SK-N-SH treated with all-trans-retinoic acid at 6 μM for 48 hours (cell line): Measurements from ENCODE around the gene PRKAB1.

Experiments
- BACH2 ChIP-seq: fragments of 250-450 bp; sonication (Bioruptor Pico); IDR thresholded peaks from 2 replicates; pipeline ENCODE4 v1.9.0; 2021; ENCODE audit warnings: mild to moderate bottlenecking, borderline replicate concordance
- GLIS3 ChIP-seq: fragments of 250-450 bp; sonication (Bioruptor Pico); IDR thresholded peaks from 2 replicates; pipeline ENCODE4 v1.5.0; 2020; ENCODE audit warnings: mild to moderate bottlenecking, moderate library complexity
- ISL1 ChIP-seq: fragments of 250-450 bp; sonication (Bioruptor Pico); IDR thresholded peaks from 2 replicates; pipeline ENCODE4 v2.1.2; 2022; ENCODE audit warnings: mild to moderate bottlenecking, moderate library complexity
- TCF4 ChIP-seq: fragments of 250-450 bp; sonication (Bioruptor Pico); IDR thresholded peaks from 2 replicates; pipeline ENCODE4 v1.8.0; 2021; ENCODE audit warnings: mild to moderate bottlenecking, moderate library complexity, borderline replicate concordance
- TOX ChIP-seq: fragments of 250-450 bp; sonication (Bioruptor Pico); IDR thresholded peaks from 2 replicates; pipeline ENCODE4 v1.8.0; 2021; ENCODE audit warnings: mild to moderate bottlenecking, moderate library complexity, borderline replicate concordance
- ZFP30 ChIP-seq: fragments of 450-650 bp; formaldehyde crosslinking; IDR thresholded peaks from 2 replicates; pipeline ENCODE4 v1.5.0; 2022; ENCODE audit warnings: mild to moderate bottlenecking, moderate library complexity
- ZNF70 ChIP-seq: fragments of 450-650 bp; formaldehyde crosslinking; IDR thresholded peaks from 2 replicates; pipeline ENCODE4 v1.5.0; 2020; ENCODE audit warnings: mild to moderate bottlenecking, moderate library complexity
- ZNF8 ChIP-seq: fragments of 450-650 bp; formaldehyde crosslinking; IDR thresholded peaks from 2 replicates; pipeline ENCODE4 v1.5.0; 2020; ENCODE audit warnings: mild to moderate bottlenecking, moderate library complexity
- TF ChIP-seq, protein P1 (sequence below): fragments of 250-450 bp; sonication (Bioruptor Pico); IDR thresholded peaks from 2 replicates; pipeline ENCODE4 v1.5.1; 2020; ENCODE audit warnings: low read depth, mild to moderate bottlenecking, moderate library complexity
- TF ChIP-seq, protein P2 (sequence below): fragments of 250-450 bp; sonication (Bioruptor Pico); IDR thresholded peaks from 2 replicates; pipeline ENCODE4 v1.8.0; 2020; ENCODE audit warnings: mild to moderate bottlenecking, moderate library complexity, borderline replicate concordance
- TF ChIP-seq, protein P3 (sequence below): fragments of 250-450 bp; sonication (Bioruptor Pico); IDR thresholded peaks from 2 replicates; pipeline ENCODE4 v1.5.1; 2021; ENCODE audit warnings: mild to moderate bottlenecking, moderate library complexity
- TF ChIP-seq, protein P4 (sequence below): fragments of 250-450 bp; sonication (Bioruptor Pico); IDR thresholded peaks from 2 replicates; pipeline ENCODE4 v1.8.0; 2021; ENCODE audit warnings: low read depth, mild to moderate bottlenecking, moderate library complexity, borderline replicate concordance

DNA sequence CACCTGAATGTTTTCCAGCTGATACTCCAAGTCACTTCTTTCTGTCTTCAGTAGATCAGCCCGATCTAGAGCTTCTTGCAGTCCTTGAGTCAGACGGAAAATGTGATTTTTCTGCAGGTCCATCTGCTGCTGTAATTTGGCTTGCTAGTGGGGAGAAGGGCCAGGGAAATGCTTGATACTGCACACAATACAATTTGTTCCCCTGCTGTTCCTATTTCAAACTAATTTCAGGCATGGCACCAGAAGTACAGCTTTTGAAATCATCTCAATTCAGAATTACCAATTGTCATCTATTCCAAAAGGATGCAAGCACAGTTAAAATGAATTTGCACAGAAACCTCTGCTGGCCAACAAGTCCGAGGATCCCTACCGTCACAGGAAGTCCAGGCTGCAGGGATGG is 53.4 kb downstream of the PRKAB1 start:
- TF ChIP-seq, protein P1, sequence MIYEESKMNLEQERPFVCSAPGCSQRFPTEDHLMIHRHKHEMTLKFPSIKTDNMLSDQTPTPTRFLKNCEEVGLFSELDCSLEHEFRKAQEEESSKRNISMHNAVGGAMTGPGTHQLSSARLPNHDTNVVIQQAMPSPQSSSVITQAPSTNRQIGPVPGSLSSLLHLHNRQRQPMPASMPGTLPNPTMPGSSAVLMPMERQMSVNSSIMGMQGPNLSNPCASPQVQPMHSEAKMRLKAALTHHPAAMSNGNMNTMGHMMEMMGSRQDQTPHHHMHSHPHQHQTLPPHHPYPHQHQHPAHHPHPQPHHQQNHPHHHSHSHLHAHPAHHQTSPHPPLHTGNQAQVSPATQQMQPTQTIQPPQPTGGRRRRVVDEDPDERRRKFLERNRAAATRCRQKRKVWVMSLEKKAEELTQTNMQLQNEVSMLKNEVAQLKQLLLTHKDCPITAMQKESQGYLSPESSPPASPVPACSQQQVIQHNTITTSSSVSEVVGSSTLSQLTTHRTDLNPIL, result no peak
- TF ChIP-seq GLIS3 (CRISPR knock-in tag) (no peak), ISL1 (no peak), ZFP30 (CRISPR knock-in tag) (no peak), BACH2 (CRISPR knock-in tag) (no peak), ZNF8 (no peak), TCF4 (no peak), ZNF70 (no peak), TOX (no peak)
- TF ChIP-seq, protein P2, sequence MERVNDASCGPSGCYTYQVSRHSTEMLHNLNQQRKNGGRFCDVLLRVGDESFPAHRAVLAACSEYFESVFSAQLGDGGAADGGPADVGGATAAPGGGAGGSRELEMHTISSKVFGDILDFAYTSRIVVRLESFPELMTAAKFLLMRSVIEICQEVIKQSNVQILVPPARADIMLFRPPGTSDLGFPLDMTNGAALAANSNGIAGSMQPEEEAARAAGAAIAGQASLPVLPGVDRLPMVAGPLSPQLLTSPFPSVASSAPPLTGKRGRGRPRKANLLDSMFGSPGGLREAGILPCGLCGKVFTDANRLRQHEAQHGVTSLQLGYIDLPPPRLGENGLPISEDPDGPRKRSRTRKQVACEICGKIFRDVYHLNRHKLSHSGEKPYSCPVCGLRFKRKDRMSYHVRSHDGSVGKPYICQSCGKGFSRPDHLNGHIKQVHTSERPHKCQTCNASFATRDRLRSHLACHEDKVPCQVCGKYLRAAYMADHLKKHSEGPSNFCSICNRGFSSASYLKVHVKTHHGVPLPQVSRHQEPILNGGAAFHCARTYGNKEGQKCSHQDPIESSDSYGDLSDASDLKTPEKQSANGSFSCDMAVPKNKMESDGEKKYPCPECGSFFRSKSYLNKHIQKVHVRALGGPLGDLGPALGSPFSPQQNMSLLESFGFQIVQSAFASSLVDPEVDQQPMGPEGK (CRISPR knock-in tag), result no peak
- TF ChIP-seq, protein P3, sequence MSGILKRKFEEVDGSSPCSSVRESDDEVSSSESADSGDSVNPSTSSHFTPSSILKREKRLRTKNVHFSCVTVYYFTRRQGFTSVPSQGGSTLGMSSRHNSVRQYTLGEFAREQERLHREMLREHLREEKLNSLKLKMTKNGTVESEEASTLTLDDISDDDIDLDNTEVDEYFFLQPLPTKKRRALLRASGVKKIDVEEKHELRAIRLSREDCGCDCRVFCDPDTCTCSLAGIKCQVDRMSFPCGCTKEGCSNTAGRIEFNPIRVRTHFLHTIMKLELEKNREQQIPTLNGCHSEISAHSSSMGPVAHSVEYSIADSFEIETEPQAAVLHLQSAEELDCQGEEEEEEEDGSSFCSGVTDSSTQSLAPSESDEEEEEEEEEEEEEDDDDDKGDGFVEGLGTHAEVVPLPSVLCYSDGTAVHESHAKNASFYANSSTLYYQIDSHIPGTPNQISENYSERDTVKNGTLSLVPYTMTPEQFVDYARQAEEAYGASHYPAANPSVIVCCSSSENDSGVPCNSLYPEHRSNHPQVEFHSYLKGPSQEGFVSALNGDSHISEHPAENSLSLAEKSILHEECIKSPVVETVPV (CRISPR knock-in tag), result no peak
- TF ChIP-seq, protein P4, sequence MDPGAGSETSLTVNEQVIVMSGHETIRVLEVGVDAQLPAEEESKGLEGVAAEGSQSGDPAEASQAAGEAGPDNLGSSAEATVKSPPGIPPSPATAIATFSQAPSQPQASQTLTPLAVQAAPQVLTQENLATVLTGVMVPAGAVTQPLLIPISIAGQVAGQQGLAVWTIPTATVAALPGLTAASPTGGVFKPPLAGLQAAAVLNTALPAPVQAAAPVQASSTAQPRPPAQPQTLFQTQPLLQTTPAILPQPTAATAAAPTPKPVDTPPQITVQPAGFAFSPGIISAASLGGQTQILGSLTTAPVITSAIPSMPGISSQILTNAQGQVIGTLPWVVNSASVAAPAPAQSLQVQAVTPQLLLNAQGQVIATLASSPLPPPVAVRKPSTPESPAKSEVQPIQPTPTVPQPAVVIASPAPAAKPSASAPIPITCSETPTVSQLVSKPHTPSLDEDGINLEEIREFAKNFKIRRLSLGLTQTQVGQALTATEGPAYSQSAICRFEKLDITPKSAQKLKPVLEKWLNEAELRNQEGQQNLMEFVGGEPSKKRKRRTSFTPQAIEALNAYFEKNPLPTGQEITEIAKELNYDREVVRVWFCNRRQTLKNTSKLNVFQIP, result no peak
